Measurements from ENCODE around the gene SLC66A1.

Gene SLC66A1

DNA sequence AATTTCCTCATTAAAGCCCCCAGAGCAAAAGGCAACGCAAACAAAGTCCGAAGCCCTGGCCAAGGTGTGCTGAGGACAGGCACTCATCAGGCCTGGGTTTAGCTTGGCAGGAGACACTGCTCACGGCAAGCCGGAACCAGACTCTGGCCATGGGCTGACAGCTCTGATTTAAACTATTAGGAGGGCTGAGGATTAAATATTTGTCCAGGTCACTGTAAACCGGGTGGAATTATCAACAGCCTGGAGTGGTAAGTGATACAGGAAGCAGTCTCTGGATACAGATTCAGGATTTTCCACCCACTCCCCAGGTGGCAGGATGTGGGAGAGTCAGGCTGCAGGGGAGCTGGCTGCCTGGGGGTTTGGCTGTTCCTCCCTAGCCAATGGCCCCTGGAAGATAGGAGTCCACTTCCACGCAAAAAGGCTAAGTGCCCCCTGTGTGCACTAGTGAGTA lies 42.4 kb downstream of the SLC66A1 start:
- H4K8ac ChIP-seq (ENCODE audit: low read length) = no peak overlapping the region
- H3K4me1 ChIP-seq (ENCODE audit: control insufficient read depth, insufficient read depth, low read depth, low read length) = peaks cover 34% of the 10 kb centered on the region
- no peak overlapping the region for H2AK5ac ChIP-seq (ENCODE audit: low read length, severe bottlenecking)
- no peak overlapping the region for H3K9ac ChIP-seq (ENCODE audit: low read length)
- H2AFZ ChIP-seq (ENCODE audit: low read depth, low read length) = no peak overlapping the region
- H4K91ac ChIP-seq (ENCODE audit: low read length) = no peak overlapping the region
- no peak overlapping the region for H3K18ac ChIP-seq (ENCODE audit: low read depth in 1 of 2, low read length in 2 of 2)
- H3K27me3 ChIP-seq (ENCODE audit: control insufficient read depth in 1 of 2, insufficient read depth in 1 of 2, low read length in 2 of 2) = no peaks in the 10 kb centered on the region
- peaks cover 46% of the 10 kb centered on the region for H3K79me1 ChIP-seq (replicated peaks; ENCODE audit: low read length, poor library complexity, severe bottlenecking)
- no peak overlapping the region for H3K4me2 ChIP-seq (ENCODE audit: low read length, poor library complexity, severe bottlenecking)
- no peak overlapping the region for H2BK120ac ChIP-seq (ENCODE audit: low read depth, low read length)
- no peak overlapping the region for H3K14ac ChIP-seq (ENCODE audit: low read length in 2 of 2)
- no peak overlapping the region for H3K23ac ChIP-seq (ENCODE audit: low read length in 2 of 2)
- H2BK5ac ChIP-seq (ENCODE audit: low read depth, low read length, poor library complexity, severe bottlenecking) = no peak overlapping the region
- H3K9me3 ChIP-seq (ENCODE audit: control insufficient read depth, low read length) = no peaks in the 10 kb centered on the region
- peak overlapping the region; percentile 78 for H3K27ac ChIP-seq (ENCODE audit: low read length, poor library complexity, severe bottlenecking)
- H3K36me3 ChIP-seq (ENCODE audit: control insufficient read depth in 1 of 2, insufficient read depth in 2 of 2, low read depth in 1 of 2, low read length in 2 of 2) = peaks cover 61 to 85% of the 10 kb centered on the region in 2 experiments
- H2BK12ac ChIP-seq (ENCODE audit: low read length in 2 of 2) = no peak overlapping the region
- WGBS = 87% methylated on average over 6 of the region's 6 CpGs
- no peak for DNase-seq
- no peak overlapping the region for H2BK15ac ChIP-seq (ENCODE audit: low read depth, poor library complexity, severe bottlenecking)
- no peak overlapping the region for H3K4me3 ChIP-seq (ENCODE audit: insufficient read depth in 1 of 2, low read depth in 1 of 2, low read length in 2 of 2)
- H3K4ac ChIP-seq (ENCODE audit: low read depth in 1 of 2, low read length in 2 of 2) = no peak overlapping the region

DNA sequence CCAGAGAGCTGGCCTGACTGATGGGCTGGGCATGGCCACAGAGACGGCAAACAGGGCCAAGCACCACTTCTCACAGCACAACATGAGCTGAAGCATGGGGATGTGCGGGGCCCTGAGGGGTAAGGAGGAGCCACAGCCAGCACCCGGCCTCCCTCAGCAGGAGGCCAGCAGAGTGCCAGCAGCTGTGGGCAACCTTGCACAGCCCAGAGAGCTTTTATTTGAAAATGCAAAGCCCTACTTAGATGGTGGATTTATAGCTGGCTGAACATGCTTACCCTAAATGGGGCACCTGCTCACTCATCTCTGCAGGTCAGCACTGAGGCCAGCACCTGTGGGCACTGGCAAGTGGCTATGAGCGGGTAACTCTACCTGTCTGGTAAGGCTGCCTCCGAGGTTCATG lies 44.1 kb downstream of the SLC66A1 start:
- Histone ChIP-seq H2AFZ (ENCODE audit: low read depth, low read length) (no peak overlapping the region), H3K4ac (ENCODE audit: low read depth in 1 of 2, low read length in 2 of 2) (no peak overlapping the region), H2BK15ac (ENCODE audit: low read depth, poor library complexity, severe bottlenecking) (no peak overlapping the region), H3K23ac (ENCODE audit: low read length in 2 of 2) (no peak overlapping the region), H3K27ac (ENCODE audit: low read length, poor library complexity, severe bottlenecking) (no peak overlapping the region), H2BK120ac (ENCODE audit: low read depth, low read length) (no peak overlapping the region), H3K27me3 (ENCODE audit: control insufficient read depth in 1 of 2, insufficient read depth in 1 of 2, low read length in 2 of 2) (no peaks in the 10 kb centered on the region), H3K18ac (ENCODE audit: low read depth in 1 of 2, low read length in 2 of 2) (no peak overlapping the region), H3K9ac (ENCODE audit: low read length) (no peak overlapping the region), H3K79me1 (replicated peaks; ENCODE audit: low read length, poor library complexity, severe bottlenecking) (peaks cover 51% of the 10 kb centered on the region), H4K91ac (ENCODE audit: low read length) (no peak overlapping the region), H3K4me3 (ENCODE audit: insufficient read depth in 1 of 2, low read depth in 1 of 2, low read length in 2 of 2) (no peak overlapping the region), H3K14ac (ENCODE audit: low read length in 2 of 2) (no peak overlapping the region), H4K8ac (ENCODE audit: low read length) (no peak overlapping the region), H3K9me3 (ENCODE audit: control insufficient read depth, low read length) (no peaks in the 10 kb centered on the region), H3K4me2 (ENCODE audit: low read length, poor library complexity, severe bottlenecking) (no peak overlapping the region), H2BK12ac (ENCODE audit: low read length in 2 of 2) (no peak overlapping the region), H3K36me3 (ENCODE audit: control insufficient read depth in 1 of 2, insufficient read depth in 2 of 2, low read depth in 1 of 2, low read length in 2 of 2) (peaks cover 59 to 81% of the 10 kb centered on the region in 2 experiments), H2AK5ac (ENCODE audit: low read length, severe bottlenecking) (no peak overlapping the region), H3K4me1 (ENCODE audit: control insufficient read depth, insufficient read depth, low read depth, low read length) (peaks cover 37% of the 10 kb centered on the region), H2BK5ac (ENCODE audit: low read depth, low read length, poor library complexity, severe bottlenecking) (no peak overlapping the region)
- no peak for DNase-seq
- WGBS = 98% methylated on average over 5 of the region's 5 CpGs

DNA sequence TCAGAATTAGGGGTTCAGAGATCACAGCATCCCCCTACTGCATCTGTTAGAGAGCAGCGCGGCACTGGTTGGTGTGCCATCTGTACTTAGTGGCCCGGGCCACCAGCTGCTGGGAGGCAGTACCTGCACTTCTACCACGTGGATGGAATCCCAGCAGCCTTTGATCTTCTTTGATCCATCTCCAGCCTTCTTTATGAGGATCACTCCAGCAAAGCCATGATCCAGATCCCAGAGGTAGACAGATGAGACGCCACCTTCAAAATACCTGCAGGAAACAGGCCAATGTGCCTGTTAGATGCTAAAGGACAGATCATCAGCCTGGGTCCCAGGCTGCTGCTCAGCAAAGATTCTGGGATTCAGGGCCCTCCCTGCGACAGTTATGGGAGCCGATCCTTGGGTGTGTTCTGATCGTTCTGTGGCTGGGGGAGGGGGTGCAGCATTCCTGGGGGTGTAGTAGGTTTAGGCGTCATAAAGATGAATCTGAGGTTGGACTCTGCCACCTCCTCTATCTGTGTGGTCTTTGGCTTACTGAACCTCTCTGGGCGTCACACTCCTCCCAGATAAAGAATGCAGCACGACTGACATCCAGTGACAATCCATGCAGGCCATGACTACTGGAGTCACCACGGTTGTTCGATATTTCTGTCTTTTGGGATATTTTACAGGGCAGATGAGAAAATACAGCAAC lies 45.3 kb downstream of the SLC66A1 start:
- H3K4me2 ChIP-seq (ENCODE audit: low read length, poor library complexity, severe bottlenecking) = no peak overlapping the region
- DNase-seq = no peak
- H3K4ac ChIP-seq (ENCODE audit: low read depth in 1 of 2, low read length in 2 of 2) = no peak overlapping the region
- peaks cover 55 to 69% of the 10 kb centered on the region in 2 experiments for H3K36me3 ChIP-seq (ENCODE audit: control insufficient read depth in 1 of 2, insufficient read depth in 2 of 2, low read depth in 1 of 2, low read length in 2 of 2)
- no peak overlapping the region for H4K91ac ChIP-seq (ENCODE audit: low read length)
- no peak overlapping the region for H3K9ac ChIP-seq (ENCODE audit: low read length)
- H2BK12ac ChIP-seq (ENCODE audit: low read length in 2 of 2) = no peak overlapping the region
- no peak overlapping the region for H3K18ac ChIP-seq (ENCODE audit: low read depth in 1 of 2, low read length in 2 of 2)
- H3K27ac ChIP-seq (ENCODE audit: low read length, poor library complexity, severe bottlenecking) = no peak overlapping the region
- H3K14ac ChIP-seq (ENCODE audit: low read length in 2 of 2) = no peak overlapping the region
- peaks cover 41% of the 10 kb centered on the region for H3K4me1 ChIP-seq (ENCODE audit: control insufficient read depth, insufficient read depth, low read depth, low read length)
- H4K8ac ChIP-seq (ENCODE audit: low read length) = no peak overlapping the region
- peaks cover 43% of the 10 kb centered on the region for H3K79me1 ChIP-seq (replicated peaks; ENCODE audit: low read length, poor library complexity, severe bottlenecking)
- WGBS = 97% methylated on average over 13 of the region's 13 CpGs
- H3K27me3 ChIP-seq (ENCODE audit: control insufficient read depth in 1 of 2, insufficient read depth in 1 of 2, low read length in 2 of 2) = no peaks in the 10 kb centered on the region
- no peak overlapping the region for H2BK120ac ChIP-seq (ENCODE audit: low read depth, low read length)
- H2BK15ac ChIP-seq (ENCODE audit: low read depth, poor library complexity, severe bottlenecking) = no peak overlapping the region
- H2AFZ ChIP-seq (ENCODE audit: low read depth, low read length) = no peak overlapping the region
- H2AK5ac ChIP-seq (ENCODE audit: low read length, severe bottlenecking) = no peak overlapping the region
- H3K4me3 ChIP-seq (ENCODE audit: insufficient read depth in 1 of 2, low read depth in 1 of 2, low read length in 2 of 2) = no peak overlapping the region
- H3K9me3 ChIP-seq (ENCODE audit: control insufficient read depth, low read length) = no peaks in the 10 kb centered on the region
- no peak overlapping the region for H2BK5ac ChIP-seq (ENCODE audit: low read depth, low read length, poor library complexity, severe bottlenecking)
- no peak overlapping the region for H3K23ac ChIP-seq (ENCODE audit: low read length in 2 of 2)

DNA sequence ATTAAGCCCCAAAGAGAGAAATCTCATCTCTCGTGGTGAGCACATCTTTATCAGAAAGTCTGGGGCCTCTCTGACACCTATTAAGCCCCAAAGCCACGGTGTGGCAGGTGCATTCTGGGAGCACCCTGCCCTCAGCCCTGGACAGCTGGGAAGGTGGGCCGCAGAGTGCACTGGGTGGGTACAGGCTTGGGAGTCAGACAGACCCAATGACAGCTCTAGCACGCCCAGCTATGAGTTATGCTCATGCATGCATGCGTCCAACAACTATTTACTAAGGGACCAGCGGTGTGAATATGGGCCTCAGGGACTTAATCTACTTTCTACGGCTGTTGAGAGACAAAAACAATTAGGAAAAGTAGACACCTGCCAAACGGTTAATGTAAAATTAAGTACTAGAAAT lies 46.6 kb downstream of the SLC66A1 start:
- WGBS = 96% methylated on average over 6 of the region's 8 CpGs
- no peak overlapping the region for H3K4me3 ChIP-seq (ENCODE audit: insufficient read depth in 1 of 2, low read depth in 1 of 2, low read length in 2 of 2)
- no peak overlapping the region for H2BK5ac ChIP-seq (ENCODE audit: low read depth, low read length, poor library complexity, severe bottlenecking)
- H3K18ac ChIP-seq (ENCODE audit: low read depth in 1 of 2, low read length in 2 of 2) = no peak overlapping the region
- H2AK5ac ChIP-seq (ENCODE audit: low read length, severe bottlenecking) = no peak overlapping the region
- H3K27me3 ChIP-seq (ENCODE audit: control insufficient read depth in 1 of 2, insufficient read depth in 1 of 2, low read length in 2 of 2) = no peaks in the 10 kb centered on the region
- H3K23ac ChIP-seq (ENCODE audit: low read length in 2 of 2) = no peak overlapping the region
- peaks cover 31% of the 10 kb centered on the region for H3K4me1 ChIP-seq (ENCODE audit: control insufficient read depth, insufficient read depth, low read depth, low read length)
- H3K14ac ChIP-seq (ENCODE audit: low read length in 2 of 2) = no peak overlapping the region
- no peak overlapping the region for H3K27ac ChIP-seq (ENCODE audit: low read length, poor library complexity, severe bottlenecking)
- no peaks in the 10 kb centered on the region for H3K9me3 ChIP-seq (ENCODE audit: control insufficient read depth, low read length)
- H2AFZ ChIP-seq (ENCODE audit: low read depth, low read length) = no peak overlapping the region
- no peak overlapping the region for H4K91ac ChIP-seq (ENCODE audit: low read length)
- no peak overlapping the region for H3K4ac ChIP-seq (ENCODE audit: low read depth in 1 of 2, low read length in 2 of 2)
- DNase-seq = no peak
- H2BK15ac ChIP-seq (ENCODE audit: low read depth, poor library complexity, severe bottlenecking) = no peak overlapping the region
- no peak overlapping the region for H4K8ac ChIP-seq (ENCODE audit: low read length)
- H2BK12ac ChIP-seq (ENCODE audit: low read length in 2 of 2) = no peak overlapping the region
- peaks cover 51 to 61% of the 10 kb centered on the region in 2 experiments for H3K36me3 ChIP-seq (ENCODE audit: control insufficient read depth in 1 of 2, insufficient read depth in 2 of 2, low read depth in 1 of 2, low read length in 2 of 2)
- no peak overlapping the region for H2BK120ac ChIP-seq (ENCODE audit: low read depth, low read length)
- peaks cover 41% of the 10 kb centered on the region for H3K79me1 ChIP-seq (replicated peaks; ENCODE audit: low read length, poor library complexity, severe bottlenecking)
- no peak overlapping the region for H3K4me2 ChIP-seq (ENCODE audit: low read length, poor library complexity, severe bottlenecking)
- H3K9ac ChIP-seq (ENCODE audit: low read length) = no peak overlapping the region

Data from mesenchymal stem cell (in vitro differentiated cells and primary cell).